GM11168 (cell line): ENCODE measurements around the gene FKBP6.
"Not testable (repeated sequence)": the region's sequence is repeated elsewhere in the genome, so short reads cannot be mapped to it uniquely, and the experiment has no call there.

ENCODE experiments used
- in situ Hi-C: fragments of 300-500 bp; cut with MboI; formaldehyde crosslinking; loops from one replicate; pipeline ENCODE4 v1.12.0; 2022; ENCODE audit warnings: low sequenced_read_pairs; ENCODE audit not compliant: unreplicated experiment

Gene FKBP6

GRCh38 chr7:73323434-73324080 lies 4.4 kb upstream of the FKBP6 start:
- in situ Hi-C loops, result not testable (repeated sequence)

- in situ Hi-C loops, result not testable (repeated sequence)
Measured at GRCh38 chr7:73324081-73324845, 3.7 kb upstream of the FKBP6 start.

GRCh38 chr7:73325424-73325823 lies 2.5 kb upstream of the FKBP6 start:
- in situ Hi-C loops, result not testable (repeated sequence)

- in situ Hi-C loops, result not testable (repeated sequence)
Measured at GRCh38 chr7:73327449-73327848, 512 bp upstream of the FKBP6 start.

GRCh38 chr7:73328696-73329095 lies 735 bp downstream of the FKBP6 start:
- in situ Hi-C loops, result no loop called here

- in situ Hi-C loops, result no loop called here
Measured at GRCh38 chr7:73329861-73330581, 2.1 kb downstream of the FKBP6 start.

- in situ Hi-C loops, result no loop called here
Measured at GRCh38 chr7:73330772-73331171, 2.8 kb downstream of the FKBP6 start.

- in situ Hi-C loops, result no loop called here
Measured at GRCh38 chr7:73332447-73332846, 4.5 kb downstream of the FKBP6 start.

- in situ Hi-C loops, result no loop called here
Measured at GRCh38 chr7:73338321-73338720, 10.4 kb downstream of the FKBP6 start.

GRCh38 chr7:73340514-73340913 lies 12.6 kb downstream of the FKBP6 start:
- in situ Hi-C loops, result no loop called here

- in situ Hi-C loops, result no loop called here
Measured at GRCh38 chr7:73341877-73342276, 13.9 kb downstream of the FKBP6 start.

GRCh38 chr7:73342645-73343044 lies 14.7 kb downstream of the FKBP6 start:
- in situ Hi-C loops, result no loop called here

GRCh38 chr7:73343671-73344380 lies 15.9 kb downstream of the FKBP6 start:
- in situ Hi-C loops, result no loop called here

GRCh38 chr7:73345538-73345937 lies 17.6 kb downstream of the FKBP6 start:
- in situ Hi-C loops, result no loop called here

- in situ Hi-C loops, result no loop called here
Measured at GRCh38 chr7:73345951-73346350, 18.0 kb downstream of the FKBP6 start.

GRCh38 chr7:73349763-73350162 lies 21.8 kb downstream of the FKBP6 start:
- in situ Hi-C loops, result no loop called here

- in situ Hi-C loops, result no loop called here
Measured at GRCh38 chr7:73350306-73351068, 22.5 kb downstream of the FKBP6 start.

GRCh38 chr7:73351447-73352167 lies 23.6 kb downstream of the FKBP6 start:
- in situ Hi-C loops, result no loop called here

- in situ Hi-C loops, result no loop called here
Measured at GRCh38 chr7:73352784-73353183, 24.8 kb downstream of the FKBP6 start.
